NCI-H1436 treated with DMSO at 0.1 percent for 48 hours (cell line): ENCODE measurements around the gene VBP1.
"Not testable (repeated sequence)": the region's sequence is repeated elsewhere in the genome, so short reads cannot be mapped to it uniquely, and the experiment has no call there.

ENCODE experiments used
- DNase-seq: peaks from one replicate; lab custom pipeline; 2025; lab: John Stamatoyannopoulos, UW

Gene VBP1

GRCh38 chrX:155216179-155216939, at the start of gene VBP1:
TSS of gene VBP1 (plus strand) at chrX:155216460. CDS start at chrX:155216483, 23 bp downstream.
- peak; percentile 94 for DNase-seq

GRCh38 chrX:155169881-155170280, 46.4 kb upstream of the VBP1 start:
- DNase-seq = no peak

GRCh38 chrX:155179346-155179997, 36.8 kb upstream of the VBP1 start:
- DNase-seq = no peak

GRCh38 chrX:155188786-155189185, 27.5 kb upstream of the VBP1 start:
- no peak for DNase-seq

- DNase-seq = no peak
Measured at GRCh38 chrX:155211208-155211607, 5.1 kb upstream of the VBP1 start.

GRCh38 chrX:155213731-155214130, 2.5 kb upstream of the VBP1 start:
- no peak for DNase-seq

- DNase-seq = no peak
Measured at GRCh38 chrX:155215443-155216178, 649 bp upstream of the VBP1 start.

- no peak for DNase-seq
Measured at GRCh38 chrX:155216940-155217440, 730 bp downstream of the VBP1 start.

GRCh38 chrX:155218777-155219176, 2.5 kb downstream of the VBP1 start:
- DNase-seq = no peak

- DNase-seq = no peak
Measured at GRCh38 chrX:155221351-155221750, 5.1 kb downstream of the VBP1 start.

GRCh38 chrX:155223746-155224145, 7.5 kb downstream of the VBP1 start:
- DNase-seq = not testable (repeated sequence)

GRCh38 chrX:155225774-155226173, 9.5 kb downstream of the VBP1 start:
- no peak for DNase-seq

- DNase-seq = no peak
Measured at GRCh38 chrX:155231163-155231562, 14.9 kb downstream of the VBP1 start.

GRCh38 chrX:155235891-155236290, 19.6 kb downstream of the VBP1 start:
- DNase-seq = no peak

GRCh38 chrX:155237719-155238118, 21.5 kb downstream of the VBP1 start:
- no peak for DNase-seq

- no peak for DNase-seq
Measured at GRCh38 chrX:155242300-155242699, 26.0 kb downstream of the VBP1 start.

- no peak for DNase-seq
Measured at GRCh38 chrX:155246748-155247147, 30.5 kb downstream of the VBP1 start.

GRCh38 chrX:155247497-155247896, 31.2 kb downstream of the VBP1 start:
- no peak for DNase-seq

GRCh38 chrX:155251391-155251790, 35.1 kb downstream of the VBP1 start:
- no peak for DNase-seq

- DNase-seq = no peak
Measured at GRCh38 chrX:155259752-155260151, 43.5 kb downstream of the VBP1 start.

GRCh38 chrX:155262970-155263754, 46.9 kb downstream of the VBP1 start:
- no peak for DNase-seq
